ENCODE measurements around the gene NBL1. TPM values are rescaled to one million over a fixed set of nuclear protein-coding genes. Genes with fewer than 3 reads are reported as not detected.

The NBL1 gene
- total and polyA plus RNA-seq, 2 experiments from 2014 or later, result 6.1 to 10.6 TPM

GRCh38 chr1:19640363-19641316, 3.5 kb upstream of the NBL1 start:
- H3K27me3 Mint-ChIP-seq (ENCODE audit: insufficient read depth, low read depth, poor library complexity), result peaks cover 41% of the 10 kb centered on the region
- no peak overlapping the region for H3K4me3 ChIP-seq
- 0 out of 2 replicates have a peak, but pooled peaks cover 3% of the 10 kb centered on the region for H4K20me1 ChIP-seq (replicated peaks; ENCODE audit: insufficient read depth)
- peaks cover 5% of the 10 kb centered on the region; the same call in 1 of the 2 replicates for H3F3A ChIP-seq (replicated peaks; ENCODE audit: low read depth)
- H3K27ac ChIP-seq (ENCODE audit: low read depth), result no peak overlapping the region
- H3K9me3 Mint-ChIP-seq, result no peaks in the 10 kb centered on the region
- no peak overlapping the region for H3K27ac Mint-ChIP-seq
- no peaks in the 10 kb centered on the region for H3K79me2 ChIP-seq (replicated peaks; ENCODE audit: insufficient read depth)
- peak overlapping the region; percentile 35 for H3K4me2 ChIP-seq
- H3K36me3 ChIP-seq (ENCODE audit: insufficient read depth), result no peaks in the 10 kb centered on the region
- no peak overlapping the region for H2AFZ ChIP-seq
- DNase-seq (ENCODE audit: low spot score) (peak; percentile 88), ATAC-seq (peak; percentile 72)
- H3K36me3 Mint-ChIP-seq (ENCODE audit: low read depth), result peaks cover 2% of the 10 kb centered on the region; the same call in 2 of the 3 replicates
- no peak overlapping the region for H3K4me3 Mint-ChIP-seq
- peaks cover 39% of the 10 kb centered on the region for H3K27me3 ChIP-seq (ENCODE audit: insufficient read depth)
- no peak for TF ChIP-seq EZH2phosphoT487 (IDR thresholded peaks at IDR 0.05; ENCODE audit: unreplicated experiment)
- no peak for TF ChIP-seq ZNF331 (CRISPR knock-in tag; IDR thresholded peaks at IDR 0.05; ENCODE audit: low read depth)
- TF ChIP-seq JUNB (IDR thresholded peaks at IDR 0.05; ENCODE audit: unreplicated experiment), result no peak
- TF ChIP-seq NANOG (IDR thresholded peaks at IDR 0.05; ENCODE audit: borderline replicate concordance), result no peak
- TF ChIP-seq, protein P1, sequence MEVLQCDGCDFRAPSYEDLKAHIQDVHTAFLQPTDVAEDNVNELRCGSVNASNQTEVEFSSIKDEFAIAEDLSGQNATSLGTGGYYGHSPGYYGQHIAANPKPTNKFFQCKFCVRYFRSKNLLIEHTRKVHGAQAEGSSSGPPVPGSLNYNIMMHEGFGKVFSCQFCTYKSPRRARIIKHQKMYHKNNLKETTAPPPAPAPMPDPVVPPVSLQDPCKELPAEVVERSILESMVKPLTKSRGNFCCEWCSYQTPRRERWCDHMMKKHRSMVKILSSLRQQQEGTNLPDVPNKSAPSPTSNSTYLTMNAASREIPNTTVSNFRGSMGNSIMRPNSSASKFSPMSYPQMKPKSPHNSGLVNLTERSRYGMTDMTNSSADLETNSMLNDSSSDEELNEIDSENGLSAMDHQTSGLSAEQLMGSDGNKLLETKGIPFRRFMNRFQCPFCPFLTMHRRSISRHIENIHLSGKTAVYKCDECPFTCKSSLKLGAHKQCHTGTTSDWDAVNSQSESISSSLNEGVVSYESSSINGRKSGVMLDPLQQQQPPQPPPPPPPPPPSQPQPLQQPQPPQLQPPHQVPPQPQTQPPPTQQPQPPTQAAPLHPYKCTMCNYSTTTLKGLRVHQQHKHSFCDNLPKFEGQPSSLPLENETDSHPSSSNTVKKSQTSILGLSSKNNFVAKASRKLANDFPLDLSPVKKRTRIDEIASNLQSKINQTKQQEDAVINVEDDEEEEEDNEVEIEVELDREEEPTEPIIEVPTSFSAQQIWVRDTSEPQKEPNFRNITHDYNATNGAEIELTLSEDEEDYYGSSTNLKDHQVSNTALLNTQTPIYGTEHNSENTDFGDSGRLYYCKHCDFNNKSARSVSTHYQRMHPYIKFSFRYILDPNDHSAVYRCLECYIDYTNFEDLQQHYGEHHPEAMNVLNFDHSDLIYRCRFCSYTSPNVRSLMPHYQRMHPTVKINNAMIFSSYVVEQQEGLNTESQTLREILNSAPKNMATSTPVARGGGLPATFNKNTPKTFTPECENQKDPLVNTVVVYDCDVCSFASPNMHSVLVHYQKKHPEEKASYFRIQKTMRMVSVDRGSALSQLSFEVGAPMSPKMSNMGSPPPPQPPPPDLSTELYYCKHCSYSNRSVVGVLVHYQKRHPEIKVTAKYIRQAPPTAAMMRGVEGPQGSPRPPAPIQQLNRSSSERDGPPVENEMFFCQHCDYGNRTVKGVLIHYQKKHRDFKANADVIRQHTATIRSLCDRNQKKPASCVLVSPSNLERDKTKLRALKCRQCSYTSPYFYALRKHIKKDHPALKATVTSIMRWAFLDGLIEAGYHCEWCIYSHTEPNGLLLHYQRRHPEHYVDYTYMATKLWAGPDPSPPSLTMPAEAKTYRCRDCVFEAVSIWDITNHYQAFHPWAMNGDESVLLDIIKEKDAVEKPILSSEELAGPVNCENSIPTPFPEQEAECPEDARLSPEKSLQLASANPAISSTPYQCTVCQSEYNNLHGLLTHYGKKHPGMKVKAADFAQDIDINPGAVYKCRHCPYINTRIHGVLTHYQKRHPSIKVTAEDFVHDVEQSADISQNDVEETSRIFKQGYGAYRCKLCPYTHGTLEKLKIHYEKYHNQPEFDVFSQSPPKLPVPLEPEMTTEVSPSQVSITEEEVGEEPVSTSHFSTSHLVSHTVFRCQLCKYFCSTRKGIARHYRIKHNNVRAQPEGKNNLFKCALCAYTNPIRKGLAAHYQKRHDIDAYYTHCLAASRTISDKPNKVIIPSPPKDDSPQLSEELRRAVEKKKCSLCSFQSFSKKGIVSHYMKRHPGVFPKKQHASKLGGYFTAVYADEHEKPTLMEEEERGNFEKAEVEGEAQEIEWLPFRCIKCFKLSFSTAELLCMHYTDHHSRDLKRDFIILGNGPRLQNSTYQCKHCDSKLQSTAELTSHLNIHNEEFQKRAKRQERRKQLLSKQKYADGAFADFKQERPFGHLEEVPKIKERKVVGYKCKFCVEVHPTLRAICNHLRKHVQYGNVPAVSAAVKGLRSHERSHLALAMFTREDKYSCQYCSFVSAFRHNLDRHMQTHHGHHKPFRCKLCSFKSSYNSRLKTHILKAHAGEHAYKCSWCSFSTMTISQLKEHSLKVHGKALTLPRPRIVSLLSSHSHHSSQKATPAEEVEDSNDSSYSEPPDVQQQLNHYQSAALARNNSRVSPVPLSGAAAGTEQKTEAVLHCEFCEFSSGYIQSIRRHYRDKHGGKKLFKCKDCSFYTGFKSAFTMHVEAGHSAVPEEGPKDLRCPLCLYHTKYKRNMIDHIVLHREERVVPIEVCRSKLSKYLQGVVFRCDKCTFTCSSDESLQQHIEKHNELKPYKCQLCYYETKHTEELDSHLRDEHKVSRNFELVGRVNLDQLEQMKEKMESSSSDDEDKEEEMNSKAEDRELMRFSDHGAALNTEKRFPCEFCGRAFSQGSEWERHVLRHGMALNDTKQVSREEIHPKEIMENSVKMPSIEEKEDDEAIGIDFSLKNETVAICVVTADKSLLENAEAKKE (CRISPR knock-in tag; IDR thresholded peaks at IDR 0.05), result no peak
- no peak for TF ChIP-seq EZH2 (IDR thresholded peaks at IDR 0.05; ENCODE audit: low read depth, unreplicated experiment)
- TF ChIP-seq, protein P2, sequence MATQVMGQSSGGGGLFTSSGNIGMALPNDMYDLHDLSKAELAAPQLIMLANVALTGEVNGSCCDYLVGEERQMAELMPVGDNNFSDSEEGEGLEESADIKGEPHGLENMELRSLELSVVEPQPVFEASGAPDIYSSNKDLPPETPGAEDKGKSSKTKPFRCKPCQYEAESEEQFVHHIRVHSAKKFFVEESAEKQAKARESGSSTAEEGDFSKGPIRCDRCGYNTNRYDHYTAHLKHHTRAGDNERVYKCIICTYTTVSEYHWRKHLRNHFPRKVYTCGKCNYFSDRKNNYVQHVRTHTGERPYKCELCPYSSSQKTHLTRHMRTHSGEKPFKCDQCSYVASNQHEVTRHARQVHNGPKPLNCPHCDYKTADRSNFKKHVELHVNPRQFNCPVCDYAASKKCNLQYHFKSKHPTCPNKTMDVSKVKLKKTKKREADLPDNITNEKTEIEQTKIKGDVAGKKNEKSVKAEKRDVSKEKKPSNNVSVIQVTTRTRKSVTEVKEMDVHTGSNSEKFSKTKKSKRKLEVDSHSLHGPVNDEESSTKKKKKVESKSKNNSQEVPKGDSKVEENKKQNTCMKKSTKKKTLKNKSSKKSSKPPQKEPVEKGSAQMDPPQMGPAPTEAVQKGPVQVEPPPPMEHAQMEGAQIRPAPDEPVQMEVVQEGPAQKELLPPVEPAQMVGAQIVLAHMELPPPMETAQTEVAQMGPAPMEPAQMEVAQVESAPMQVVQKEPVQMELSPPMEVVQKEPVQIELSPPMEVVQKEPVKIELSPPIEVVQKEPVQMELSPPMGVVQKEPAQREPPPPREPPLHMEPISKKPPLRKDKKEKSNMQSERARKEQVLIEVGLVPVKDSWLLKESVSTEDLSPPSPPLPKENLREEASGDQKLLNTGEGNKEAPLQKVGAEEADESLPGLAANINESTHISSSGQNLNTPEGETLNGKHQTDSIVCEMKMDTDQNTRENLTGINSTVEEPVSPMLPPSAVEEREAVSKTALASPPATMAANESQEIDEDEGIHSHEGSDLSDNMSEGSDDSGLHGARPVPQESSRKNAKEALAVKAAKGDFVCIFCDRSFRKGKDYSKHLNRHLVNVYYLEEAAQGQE (IDR thresholded peaks at IDR 0.05; ENCODE audit: unreplicated experiment), result no peak
- no peak; a peak in 1 of 4 replicates for TF ChIP-seq CTCF (conservative IDR thresholded peaks at IDR 0.05; ENCODE audit: low read depth in 2 of 2)
- no peak for TF ChIP-seq CREB1 (CRISPR knock-in tag; IDR thresholded peaks at IDR 0.05; ENCODE audit: low read depth)
- no peak for TF ChIP-seq STAT1 (IDR thresholded peaks at IDR 0.05; ENCODE audit: unreplicated experiment)
- TF ChIP-seq ETS1 (IDR thresholded peaks at IDR 0.05), result no peak
- TF ChIP-seq ZNF114 (CRISPR knock-in tag; IDR thresholded peaks at IDR 0.05), result no peak
- TF ChIP-seq POLR2AphosphoS5 (IDR thresholded peaks at IDR 0.05; ENCODE audit: low read depth), result no peak
- H3K4me1 ChIP-seq (ENCODE audit: insufficient read depth), result peaks cover 11% of the 10 kb centered on the region
- no peaks in the 10 kb centered on the region for H3K9me2 ChIP-seq (ENCODE audit: insufficient read depth)
- peaks cover 14% of the 10 kb centered on the region for H3K4me1 Mint-ChIP-seq

Measured in GM23338 (cell line).